Psoas muscle (tissue), 8 donors: ENCODE data around the gene SPRR3. TPM values are rescaled to one million over a fixed set of nuclear protein-coding genes. Genes with fewer than 3 reads are reported as not detected.

Source experiments
- ATAC-seq, 4 donors: fragments of 200-7000 bp; cut with Tn5 transposase; one replicate each; pipeline ENCODE4 v1.9.1; 2020; ENCODE audit warnings: moderate library complexity in 3 of 4, mild to moderate bottlenecking in 2 of 4
- DNase-seq, 2 donors: peaks; one replicate each; pipeline ENCODE4 v3.0.0-alpha.2; 2020
- H3K27ac ChIP-seq: fragments of 200-600 bp; one replicate; pipeline ENCODE4 v1.8.0; 2022
- H3K27me3 ChIP-seq, 3 donors: fragments of 200-600 bp in 1 of 3; one replicate each; pipeline versions ENCODE4 v1.6.1 to v1.8.0; 2013 to 2022; ENCODE audit warnings: low read length in 2 of 3, mild to moderate bottlenecking in 2 of 3, moderate library complexity in 1 of 3; ENCODE audit not compliant: insufficient read depth in 3 of 3
- H3K36me3 ChIP-seq, 2 donors: fragments of 200-600 bp in 1 of 2; one replicate each; pipeline versions ENCODE4 v1.6.1 to v1.8.0; 2013 to 2022; ENCODE audit warnings: low read depth in 1 of 2, mild to moderate bottlenecking in 1 of 2, moderate library complexity in 1 of 2; ENCODE audit not compliant: insufficient read depth in 1 of 2
- H3K4me1 ChIP-seq: fragments of 200-600 bp; one replicate; pipeline ENCODE4 v1.8.0; 2022
- H3K4me3 ChIP-seq: fragments of 200-600 bp; one replicate; pipeline ENCODE4 v1.8.0; 2022; ENCODE audit warnings: mild to moderate bottlenecking
- H3K9me3 ChIP-seq: fragments of 200-600 bp; one replicate; pipeline ENCODE4 v1.8.0; 2022
- WGBS, 3 donors: extraction: QIAGEN DNeasy Blood & Tissue Kit; methylation state at CpG; one replicate each; pipeline versions ENCODE4 v1.1.6 to v1.1.7; 2013; 5-methylcytosine and 5-hydroxymethylcytosine counted together
- intact Hi-C, 2 donors: fragments of 100-400 bp; cut with DNase I; formaldehyde crosslinking; loops; one replicate each; pipeline versions ENCODE4 v1.11.0 to v1.14.2; 2022
- polyA plus RNA-seq, 3 donors: library from polyadenylated mRNA; stranded (reverse); fragments of 200-250 nt; gene quantifications; one replicate each; pipeline ENCODE4 v1.2.3, GENCODE V29; 2013
- total RNA-seq, 4 donors: library from RNA; stranded (reverse); fragmentation: NEBNext Ultra II Directional in 2 of 4; extraction: Animal tissue kit (Norgen Biotek cat#: 25700) in 2 of 4; gene quantifications; one replicate each; pipeline versions ENCODE4 v1.2.1 to v1.2.4, GENCODE V29; 2021 to 2023
- TF ChIP-seq, protein P1 (sequence below): fragments of 200-600 bp; IDR thresholded peaks from one replicate; pipeline ENCODE4 v1.8.0; 2022; ENCODE audit warnings: antibody characterized with exemption
- donor health status: healthy with polysubstance abuse.
- donor health status: DM: no; HTN: no; CAD: no; lungs with moderate emphysema.
- donor health status: Bipolar disorder and iron deficiency.
- donor health status: healthy.
- donor health status: DM: yes; HTN: yes; CAD: no.
- donor health status: DM: no; HTN: no; CAD: no.
- donor health status: DM: no; HTN: no; CAD: no.
- donor health status: DM: yes; HTN: yes; CAD: no.

Gene SPRR3
- total and polyA plus RNA-seq, 7 donors, result 0.32 to 1.2 (median 0.98) TPM; not detected in 3

DNA sequence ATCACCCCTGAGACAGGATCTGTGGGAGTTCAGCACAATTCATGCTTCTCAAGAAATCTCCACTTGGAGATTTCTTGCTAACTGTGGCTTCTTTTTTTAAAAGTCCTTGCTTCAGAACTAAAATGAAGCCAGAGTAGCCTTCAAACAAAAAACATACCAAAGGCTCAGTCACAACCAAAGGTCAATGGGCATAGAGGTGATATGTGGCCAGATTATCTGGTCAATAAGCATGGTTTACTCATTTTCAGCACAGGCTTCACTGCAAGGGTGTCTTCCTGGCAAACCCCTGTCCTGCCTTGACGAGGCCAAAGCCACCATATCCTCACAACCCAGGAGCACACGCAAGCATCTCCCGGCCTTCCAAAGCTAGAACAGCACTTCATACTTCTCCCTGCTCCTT, 42.3 kb upstream of the SPRR3 start:
- Histone ChIP-seq H3K4me1 (no peaks in the 10 kb centered on the region), H3K36me3 (no peaks in the 10 kb centered on the region), H3K9me3 (no peaks in the 10 kb centered on the region), H3K27me3 (peaks cover 0 to 1% (median 0%) of the 10 kb centered on the region in 3 donors), H3K4me3 (no peak overlapping the region), H3K27ac (no peak overlapping the region)
- ATAC-seq (no peak), DNase-seq (no peak)
- TF ChIP-seq, protein P1, sequence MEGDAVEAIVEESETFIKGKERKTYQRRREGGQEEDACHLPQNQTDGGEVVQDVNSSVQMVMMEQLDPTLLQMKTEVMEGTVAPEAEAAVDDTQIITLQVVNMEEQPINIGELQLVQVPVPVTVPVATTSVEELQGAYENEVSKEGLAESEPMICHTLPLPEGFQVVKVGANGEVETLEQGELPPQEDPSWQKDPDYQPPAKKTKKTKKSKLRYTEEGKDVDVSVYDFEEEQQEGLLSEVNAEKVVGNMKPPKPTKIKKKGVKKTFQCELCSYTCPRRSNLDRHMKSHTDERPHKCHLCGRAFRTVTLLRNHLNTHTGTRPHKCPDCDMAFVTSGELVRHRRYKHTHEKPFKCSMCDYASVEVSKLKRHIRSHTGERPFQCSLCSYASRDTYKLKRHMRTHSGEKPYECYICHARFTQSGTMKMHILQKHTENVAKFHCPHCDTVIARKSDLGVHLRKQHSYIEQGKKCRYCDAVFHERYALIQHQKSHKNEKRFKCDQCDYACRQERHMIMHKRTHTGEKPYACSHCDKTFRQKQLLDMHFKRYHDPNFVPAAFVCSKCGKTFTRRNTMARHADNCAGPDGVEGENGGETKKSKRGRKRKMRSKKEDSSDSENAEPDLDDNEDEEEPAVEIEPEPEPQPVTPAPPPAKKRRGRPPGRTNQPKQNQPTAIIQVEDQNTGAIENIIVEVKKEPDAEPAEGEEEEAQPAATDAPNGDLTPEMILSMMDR, result no peak
- 72 to 81% (median 78%) methylated on average over 3 of the region's 3 CpGs for WGBS, 3 donors
- intact Hi-C loops, result no loop called here

DNA sequence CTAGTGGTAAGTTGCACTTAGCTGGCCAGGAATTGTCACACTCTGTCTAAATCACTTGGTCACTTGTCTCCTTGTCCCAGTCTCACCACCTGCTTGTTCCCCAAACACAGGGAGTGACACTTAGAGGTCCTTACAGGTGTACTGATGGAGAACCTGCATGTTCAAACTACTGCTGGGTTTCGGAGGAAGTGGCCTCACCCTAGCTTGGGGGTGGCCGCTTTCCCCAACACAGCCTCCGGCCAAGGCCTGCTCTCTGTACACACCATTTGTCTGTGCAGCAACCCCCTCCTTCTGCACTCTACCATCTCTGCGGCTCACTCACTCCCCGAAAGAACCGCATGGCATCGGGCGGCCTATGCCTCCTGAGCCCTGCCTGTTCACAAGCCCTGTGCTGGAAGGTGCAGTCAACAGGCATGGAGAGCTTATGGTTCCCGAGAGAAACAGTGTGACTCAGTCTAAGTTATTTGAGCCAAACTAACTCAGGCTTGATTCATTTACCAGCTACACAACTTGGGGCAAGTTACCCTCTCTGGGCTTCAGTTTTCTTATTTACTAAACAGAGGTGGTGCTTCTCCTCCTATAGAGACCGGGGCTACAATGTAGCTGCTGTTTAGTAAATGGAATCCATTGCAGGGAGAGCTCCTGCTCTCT, 41.6 kb upstream of the SPRR3 start:
- Histone ChIP-seq H3K27ac (no peak overlapping the region), H3K4me1 (no peaks in the 10 kb centered on the region), H3K9me3 (no peaks in the 10 kb centered on the region), H3K36me3 (no peaks in the 10 kb centered on the region), H3K27me3 (no peaks in the 10 kb centered on the region), H3K4me3 (no peak overlapping the region)
- 88 to 91% (median 89%) methylated on average over 10 of the region's 10 CpGs for WGBS, 3 donors
- no peak for DNase-seq
- no peak for ATAC-seq
- TF ChIP-seq, protein P1, result no peak
- intact Hi-C loops, result no loop called here

DNA sequence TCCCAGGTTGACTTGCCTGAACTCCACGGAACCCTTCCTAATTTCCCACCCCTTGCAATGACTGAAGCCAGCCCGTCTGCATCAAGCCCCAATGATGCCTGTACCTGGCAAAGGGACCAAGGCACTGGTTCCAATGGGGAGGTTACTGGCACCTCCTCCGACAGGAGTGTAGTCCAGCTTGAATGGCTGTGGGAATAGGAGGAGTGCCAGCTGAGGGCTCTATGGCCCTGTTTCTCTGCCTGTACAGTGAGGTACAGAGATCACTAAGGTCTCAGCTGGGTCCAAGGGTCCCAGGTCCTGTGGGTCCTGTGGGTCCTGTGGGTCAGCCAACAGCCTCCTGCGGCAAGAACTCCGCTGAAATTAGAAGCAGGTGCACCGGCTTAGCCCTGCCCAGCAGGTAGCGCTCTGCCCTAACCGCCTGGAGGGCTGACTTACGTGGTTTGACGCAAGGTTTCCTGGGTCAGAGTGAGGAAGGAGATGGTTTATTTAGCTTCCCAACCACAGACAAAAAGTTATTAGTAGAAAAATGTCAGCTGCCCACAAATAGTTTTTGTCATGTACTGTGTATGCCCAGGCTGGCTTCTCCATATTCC, 41.0 kb upstream of the SPRR3 start:
- no peak for DNase-seq
- intact Hi-C loops, result no loop called here
- no peaks in the 10 kb centered on the region for H3K4me1 ChIP-seq
- no peaks in the 10 kb centered on the region for H3K36me3 ChIP-seq
- no peak overlapping the region for H3K27ac ChIP-seq
- ATAC-seq, result no peak
- no peaks in the 10 kb centered on the region for H3K9me3 ChIP-seq
- WGBS, 3 donors, result 60 to 74% (median 73%) methylated on average over 10 of the region's 10 CpGs
- no peaks in the 10 kb centered on the region for H3K27me3 ChIP-seq
- no peak overlapping the region for H3K4me3 ChIP-seq
- TF ChIP-seq, protein P1, result no peak

- 56 to 70% (median 62%) methylated on average over 7 of the region's 7 CpGs for WGBS, 3 donors
- no peak for ATAC-seq
Observed at GRCh38 chr1:152961226-152961891, 40.2 kb upstream of the SPRR3 start.

More at GRCh38 chr1:152961226-152961891, 40.2 kb upstream of the SPRR3 start:
- no peaks in the 10 kb centered on the region for H3K27me3 ChIP-seq
- H3K9me3 ChIP-seq, result no peaks in the 10 kb centered on the region
- no peak overlapping the region for H3K4me3 ChIP-seq
- TF ChIP-seq, protein P1, result no peak
- H3K27ac ChIP-seq, result no peak overlapping the region
- H3K36me3 ChIP-seq, result no peaks in the 10 kb centered on the region
- intact Hi-C loops, result no loop called here
- no peak for DNase-seq
- H3K4me1 ChIP-seq, result no peaks in the 10 kb centered on the region
